PC-3 (cell line): Measurements from ENCODE around the gene MDP1. TPM values are rescaled to one million over a fixed set of nuclear protein-coding genes. Genes with fewer than 3 reads are reported as not detected.
"Not testable (repeated sequence)": the region's sequence is repeated elsewhere in the genome, so short reads cannot be mapped to it uniquely, and the experiment has no call there.

ENCODE experiments used
- ATAC-seq: fragments of 200-7000 bp; cut with Tn5 transposase; 2 replicates; pipeline ENCODE4 v1.9.1; 2020; ENCODE audit warnings: mild to moderate bottlenecking, moderate library complexity
- BruUV-seq: library from RNA; stranded (reverse); fragments of 400-500 nt; replicated peaks from 2 replicates; lab custom pipeline; 2021; lab: Mats Ljungman, UMichigan
- CTCF ChIA-PET: fragments of 300-600 bp; sonication (Branson Sonifier 250); formaldehyde crosslinking; loops from one replicate; lab custom pipeline; 2022; ENCODE audit warnings: antibody characterized with exemption; lab: Charles Lee
- POLR2A ChIA-PET: fragments of 300-600 bp; sonication (Branson Sonifier 250); formaldehyde crosslinking; loops from one replicate; lab custom pipeline; 2022; ENCODE audit warnings: antibody characterized with exemption; ENCODE audit not compliant: unreplicated experiment; lab: Charles Lee
- DNase-seq: peaks from one replicate; pipeline ENCODE4 v3.0.0-alpha.2; 2015
- H2AFZ ChIP-seq: fragments of 300-600 bp; sonication (generic); 2 replicates; pipeline ENCODE4 v1.6.0; 2016; ENCODE audit warnings: antibody characterized with exemption, low read length
- H3F3A ChIP-seq: fragments of 300-600 bp; sonication (generic); one replicate; pipeline ENCODE4 v1.6.0; 2017; ENCODE audit warnings: antibody characterized with exemption, low read length, control low read depth, mild to moderate bottlenecking; ENCODE audit not compliant: unreplicated experiment
- H3K27ac ChIP-seq: fragments of 300-600 bp; sonication (generic); 2 replicates; pipeline ENCODE4 v1.5.1; 2016; ENCODE audit warnings: mild to moderate bottlenecking, low read length
- H3K27me3 ChIP-seq: fragments of 300-600 bp; sonication (generic); 2 replicates; pipeline ENCODE4 v1.6.1; 2016; ENCODE audit warnings: low read length, mixed read lengths
- H3K36me3 ChIP-seq: fragments of 300-600 bp; sonication (generic); 2 replicates; pipeline ENCODE4 v1.6.1; 2016; ENCODE audit warnings: low read depth, mixed run types, low read length, mixed read lengths
- H3K4me1 ChIP-seq: fragments of 300-600 bp; sonication (generic); 2 replicates; pipeline ENCODE4 v1.5.1; 2016; ENCODE audit warnings: low read length; ENCODE audit not compliant: insufficient read depth
- H3K4me2 ChIP-seq: fragments of 300-600 bp; sonication (generic); 2 replicates; pipeline ENCODE4 v1.6.0; 2016; ENCODE audit warnings: low read length
- H3K4me3 ChIP-seq: fragments of 300-600 bp; sonication (generic); 2 replicates; pipeline ENCODE4 v1.5.1; 2016; ENCODE audit warnings: mild to moderate bottlenecking, low read length, mixed read lengths
- H3K79me2 ChIP-seq: fragments of 300-600 bp; sonication (generic); 2 replicates; pipeline ENCODE4 v1.6.1; 2017; ENCODE audit warnings: low read length, mixed read lengths
- H3K9ac ChIP-seq: fragments of 300-600 bp; sonication (generic); 2 replicates; pipeline ENCODE4 v1.6.0; 2016; ENCODE audit warnings: mild to moderate bottlenecking, low read length
- H3K9me2 ChIP-seq: fragments of 300-600 bp; sonication (generic); replicated peaks from 2 replicates; pipeline ENCODE4 v1.6.1; 2016; ENCODE audit warnings: mixed run types, low read length, mixed read lengths
- H3K9me3 ChIP-seq: fragments of 300-600 bp; sonication (generic); 2 replicates; pipeline ENCODE4 v1.6.1; 2016; ENCODE audit warnings: low read length, mixed read lengths
- H4K20me1 ChIP-seq: fragments of 300-600 bp; sonication (generic); 2 replicates; pipeline ENCODE4 v1.6.1; 2016; ENCODE audit warnings: low read length, mixed read lengths
- EZH2 ChIP-seq: fragments of 300-600 bp; sonication (generic); IDR thresholded peaks from one replicate; pipeline ENCODE4 v1.6.1; 2017; ENCODE audit warnings: antibody characterized with exemption, mild to moderate bottlenecking, low read length; ENCODE audit not compliant: unreplicated experiment
- EZH2phosphoT487 ChIP-seq: fragments of 300-600 bp; sonication (generic); IDR thresholded peaks from 2 replicates; pipeline ENCODE4 v1.6.1; 2018; ENCODE audit warnings: mild to moderate bottlenecking, antibody characterized with exemption, low read length, borderline replicate concordance
- intact Hi-C: fragments of 100-400 bp; cut with micrococcal nuclease; formaldehyde crosslinking; loops from 2 replicates; pipeline ENCODE4 v1.9.0; 2023
- total RNA-seq: library from RNA; depleted of rRNA; stranded (reverse); fragments of >200 nt; gene quantifications from 2 replicates; pipeline ENCODE4 v1.2.3, GENCODE V29; 2014
- TF ChIP-seq, protein P1 (sequence below): fragments of 300-600 bp; sonication (generic); conservative IDR thresholded peaks from 2 replicates; pipeline ENCODE4 v1.5.1; 2017; ENCODE audit warnings: antibody characterized with exemption, low read depth, mild to moderate bottlenecking, low read length

The MDP1 gene
- total RNA-seq, 1 experiment from 2014 or later, result 23.5 TPM

DNA sequence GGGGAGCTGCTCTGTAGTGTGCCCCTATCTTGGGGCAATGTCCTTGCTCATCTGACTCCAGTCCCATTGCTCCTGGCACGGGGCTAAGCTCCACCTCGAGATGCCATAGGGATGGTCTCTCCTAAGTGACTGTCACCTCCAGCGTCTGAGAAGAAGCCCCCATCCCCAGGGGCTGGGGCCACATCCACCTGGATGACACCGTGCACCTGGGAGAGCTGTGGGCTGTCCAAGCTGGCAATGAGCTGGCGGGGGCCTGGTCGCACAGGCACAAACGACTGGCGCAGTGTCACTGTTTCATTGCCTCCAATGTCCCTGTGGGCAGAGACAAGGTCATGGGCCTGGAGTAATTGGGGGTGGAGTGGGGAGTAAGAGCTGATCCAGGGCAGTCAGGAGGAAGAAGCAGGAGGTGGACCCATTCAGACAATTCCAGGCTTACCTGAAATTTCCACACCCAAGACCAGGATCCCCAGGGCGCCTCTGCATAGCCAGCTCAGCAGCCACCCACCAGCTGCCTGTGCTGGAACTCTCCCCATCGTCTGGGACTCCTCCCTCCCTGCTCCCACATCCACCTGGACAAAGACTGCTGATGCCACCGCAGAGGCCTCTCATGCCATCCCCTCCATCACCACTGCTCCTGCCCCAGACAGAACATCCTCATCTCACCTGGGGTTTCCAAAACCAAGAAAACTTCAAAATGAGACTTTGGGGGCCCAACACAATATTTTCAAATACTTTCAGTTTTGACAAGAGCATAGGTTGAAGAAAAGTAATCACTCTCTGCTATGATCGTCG is 33.6 kb upstream of the MDP1 start:
- Histone ChIP-seq H3F3A (no peaks in the 10 kb centered on the region), H3K36me3 (no peaks in the 10 kb centered on the region; the same call in 1 of the 2 replicates), H3K4me1 (0 out of 2 replicates have a peak, but pooled peaks cover 10% of the 10 kb centered on the region), H3K79me2 (no peaks in the 10 kb centered on the region), H3K9ac (no peak overlapping the region), H4K20me1 (no peaks in the 10 kb centered on the region), H3K27ac (no peak overlapping the region), H3K9me3 (no peaks in the 10 kb centered on the region), H3K9me2 (no peaks in the 10 kb centered on the region), H3K4me3 (no peak overlapping the region), H3K4me2 (no peak overlapping the region), H3K27me3 (no peaks in the 10 kb centered on the region), H2AFZ (no peak overlapping the region)
- ChIA-PET POLR2A (no interaction called here), CTCF (no interaction called here)
- DNase-seq (no peak), ATAC-seq (no peak)
- intact Hi-C loops, result no loop called here
- BruUV-seq, result no TSS peak
- TF ChIP-seq EZH2phosphoT487, result no peak
- TF ChIP-seq, protein P1, sequence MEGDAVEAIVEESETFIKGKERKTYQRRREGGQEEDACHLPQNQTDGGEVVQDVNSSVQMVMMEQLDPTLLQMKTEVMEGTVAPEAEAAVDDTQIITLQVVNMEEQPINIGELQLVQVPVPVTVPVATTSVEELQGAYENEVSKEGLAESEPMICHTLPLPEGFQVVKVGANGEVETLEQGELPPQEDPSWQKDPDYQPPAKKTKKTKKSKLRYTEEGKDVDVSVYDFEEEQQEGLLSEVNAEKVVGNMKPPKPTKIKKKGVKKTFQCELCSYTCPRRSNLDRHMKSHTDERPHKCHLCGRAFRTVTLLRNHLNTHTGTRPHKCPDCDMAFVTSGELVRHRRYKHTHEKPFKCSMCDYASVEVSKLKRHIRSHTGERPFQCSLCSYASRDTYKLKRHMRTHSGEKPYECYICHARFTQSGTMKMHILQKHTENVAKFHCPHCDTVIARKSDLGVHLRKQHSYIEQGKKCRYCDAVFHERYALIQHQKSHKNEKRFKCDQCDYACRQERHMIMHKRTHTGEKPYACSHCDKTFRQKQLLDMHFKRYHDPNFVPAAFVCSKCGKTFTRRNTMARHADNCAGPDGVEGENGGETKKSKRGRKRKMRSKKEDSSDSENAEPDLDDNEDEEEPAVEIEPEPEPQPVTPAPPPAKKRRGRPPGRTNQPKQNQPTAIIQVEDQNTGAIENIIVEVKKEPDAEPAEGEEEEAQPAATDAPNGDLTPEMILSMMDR, result no peak
- no peak for TF ChIP-seq EZH2

- no peak for TF ChIP-seq EZH2
- TF ChIP-seq EZH2phosphoT487, result no peak
- TF ChIP-seq, protein P1, result no peak
- DNase-seq (no peak), ATAC-seq (no peak)
- intact Hi-C loops, result no loop called here
- no peak overlapping the region for H3K27ac ChIP-seq
- ChIA-PET POLR2A (no interaction called here), CTCF (no interaction called here)
- no peaks in the 10 kb centered on the region for H3F3A ChIP-seq
- no peak overlapping the region for H2AFZ ChIP-seq
- H3K9me3 ChIP-seq, result no peaks in the 10 kb centered on the region
- no peak overlapping the region for H3K4me2 ChIP-seq
- H3K9ac ChIP-seq, result no peak overlapping the region
- H3K27me3 ChIP-seq, result no peaks in the 10 kb centered on the region
- no peaks in the 10 kb centered on the region for H3K9me2 ChIP-seq
- peaks cover 19% of the 10 kb centered on the region for H3K4me1 ChIP-seq
- BruUV-seq, result no TSS peak
- no peaks in the 10 kb centered on the region for H4K20me1 ChIP-seq
- H3K4me3 ChIP-seq, result no peak overlapping the region
- H3K79me2 ChIP-seq, result no peaks in the 10 kb centered on the region
- H3K36me3 ChIP-seq, result no peaks in the 10 kb centered on the region; the same call in 1 of the 2 replicates
These were observed 31.6 kb upstream of the MDP1 start for GRCh38 chr14:24247422-24247821.

GRCh38 chr14:24246765-24247212 is 30.9 kb upstream of the MDP1 start:
- Histone ChIP-seq H3F3A (no peaks in the 10 kb centered on the region), H3K36me3 (no peaks in the 10 kb centered on the region; the same call in 1 of the 2 replicates), H3K9ac (no peak overlapping the region), H4K20me1 (no peaks in the 10 kb centered on the region), H3K27ac (no peak overlapping the region), H3K79me2 (peaks cover 2% of the 10 kb centered on the region; the same call in 1 of the 2 replicates), H2AFZ (no peak overlapping the region), H3K4me3 (no peak overlapping the region), H3K9me3 (no peaks in the 10 kb centered on the region), H3K4me2 (no peak overlapping the region), H3K9me2 (no peaks in the 10 kb centered on the region), H3K4me1 (peaks cover 13% of the 10 kb centered on the region), H3K27me3 (no peaks in the 10 kb centered on the region)
- no peak for DNase-seq
- POLR2A ChIA-PET, result no interaction called here
- ATAC-seq, result no peak
- TF ChIP-seq, protein P1, result no peak
- TF ChIP-seq EZH2 (no peak), EZH2phosphoT487 (no peak)
- CTCF ChIA-PET, result interaction anchor here (0.7 kb wide), 1 partner anchor 47 kb away, joined by 5 read pairs; no protein-coding TSS in a partner anchor
- BruUV-seq, result no TSS peak
- intact Hi-C loops, result no loop called here

DNA sequence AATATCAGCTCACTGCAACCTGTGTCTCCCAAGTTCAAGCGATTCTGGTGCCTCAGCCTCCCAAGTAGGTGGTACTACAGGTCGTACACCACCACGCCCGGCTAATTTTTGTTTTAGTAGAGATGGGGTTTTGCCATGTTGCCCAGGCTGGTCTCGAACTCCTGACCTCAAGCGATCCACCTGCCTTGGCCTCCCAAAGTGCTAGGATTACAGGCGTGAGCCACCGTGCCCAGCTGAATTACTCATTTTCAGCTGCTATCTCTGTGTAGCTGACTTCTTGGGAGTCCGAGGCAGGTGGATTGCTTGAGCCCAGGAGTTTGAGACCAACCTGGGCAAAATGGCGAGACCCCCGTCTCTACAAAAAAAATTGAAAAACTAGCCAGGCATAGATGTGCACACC is 29.5 kb upstream of the MDP1 start:
- H3K4me3 ChIP-seq, H3K27me3 ChIP-seq, H3K27ac ChIP-seq, DNase-seq, ATAC-seq, H3K9ac ChIP-seq, H3F3A ChIP-seq, POLR2A ChIA-PET, intact Hi-C loops, H2AFZ ChIP-seq, H4K20me1 ChIP-seq, BruUV-seq, H3K4me2 ChIP-seq, H3K9me2 ChIP-seq, H3K9me3 ChIP-seq, H3K36me3 ChIP-seq: not testable (repeated sequence)
- Histone ChIP-seq H3K4me1 (peaks cover 23% of the 10 kb centered on the region), H3K79me2 (peaks cover 17% of the 10 kb centered on the region)
- CTCF ChIA-PET, result interaction anchor here (0.7 kb wide), 1 partner anchor 77 kb away, joined by 5 read pairs; no protein-coding TSS in a partner anchor
